Kidney capillary endothelial cell (primary cell): ENCODE data around the gene MYPOP.
"Not testable (repeated sequence)": the region's sequence is repeated elsewhere in the genome, so short reads cannot be mapped to it uniquely, and the experiment has no call there.

Experiments used
- DNase-seq: peaks from one replicate; pipeline ENCODE4 v3.0.0-alpha.2; 2018; ENCODE audit warnings: low spot score

The MYPOP gene

GRCh38 chr19:45906221-45906620 is 3.8 kb upstream of the MYPOP start:
- DNase-seq, result no peak

- DNase-seq, result no peak
Measured at GRCh38 chr19:45905011-45905410, 2.6 kb upstream of the MYPOP start.

GRCh38 chr19:45902651-45903625 is 525 bp upstream of the MYPOP start:
- peak; percentile 100 for DNase-seq

- DNase-seq, result no peak
Measured at GRCh38 chr19:45901432-45901911, 941 bp downstream of the MYPOP start.

- no peak for DNase-seq
Measured at GRCh38 chr19:45900738-45901431, 1.5 kb downstream of the MYPOP start.

- DNase-seq, result no peak
Measured at GRCh38 chr19:45899919-45900589, 2.4 kb downstream of the MYPOP start.

- no peak for DNase-seq
Measured at GRCh38 chr19:45899253-45899652, 3.2 kb downstream of the MYPOP start.

- no peak for DNase-seq
Measured at GRCh38 chr19:45897261-45897812, 5.1 kb downstream of the MYPOP start.

- DNase-seq, result not testable (repeated sequence)
Measured at GRCh38 chr19:45895983-45896599, 6.3 kb downstream of the MYPOP start.

GRCh38 chr19:45895519-45895972 is 6.9 kb downstream of the MYPOP start:
- no peak for DNase-seq

- DNase-seq, result no peak
Measured at GRCh38 chr19:45890877-45891276, 11.5 kb downstream of the MYPOP start.

- no peak for DNase-seq
Measured at GRCh38 chr19:45889210-45889885, 13.1 kb downstream of the MYPOP start.

- DNase-seq, result no peak
Measured at GRCh38 chr19:45887200-45887710, 15.2 kb downstream of the MYPOP start.

- peak; percentile 86 for DNase-seq
Measured at GRCh38 chr19:45886427-45887199, 15.8 kb downstream of the MYPOP start.

- peak; percentile 77 for DNase-seq
Measured at GRCh38 chr19:45885556-45886426, 16.6 kb downstream of the MYPOP start, which contains the start of gene IRF2BP1. TSS of gene IRF2BP1 (minus strand) at chr19:45886141. CDS start at chr19:45885774, 367 bp downstream.

GRCh38 chr19:45884682-45885555 is 17.5 kb downstream of the MYPOP start:
- DNase-seq, result no peak

- DNase-seq, result no peak
Measured at GRCh38 chr19:45883881-45884681, 18.3 kb downstream of the MYPOP start.
